RWPE1 (cell line): ENCODE results near the gene RFX2.

Source experiments
- CTCF ChIA-PET: fragments of 350-600 bp; sonication (Branson Sonifier 250); formaldehyde crosslinking; extraction: SDS; loops from one replicate; lab custom pipeline; 2021; lab: Yijun Ruan, JAX
- POLR2A ChIA-PET: fragments of 400-600 bp; formaldehyde crosslinking; extraction: SDS; loops from one replicate; lab custom pipeline; 2020; ENCODE audit warnings: antibody characterized with exemption; ENCODE audit not compliant: low non-redundant PET; lab: Yijun Ruan, JAX
- DNase-seq: peaks from one replicate; pipeline ENCODE4 v3.0.0; 2012; ENCODE audit warnings: low spot score
- H3K27ac ChIP-seq: fragments of 450-650 bp; 2 replicates; pipeline ENCODE4 v1.5.1; 2017
- TF ChIP-seq, protein P1 (sequence below): fragments of 450-650 bp; conservative IDR thresholded peaks from 2 replicates; pipeline ENCODE4 v1.5.1; 2017; ENCODE audit warnings: low read depth, mild to moderate bottlenecking

RFX2 gene

DNA sequence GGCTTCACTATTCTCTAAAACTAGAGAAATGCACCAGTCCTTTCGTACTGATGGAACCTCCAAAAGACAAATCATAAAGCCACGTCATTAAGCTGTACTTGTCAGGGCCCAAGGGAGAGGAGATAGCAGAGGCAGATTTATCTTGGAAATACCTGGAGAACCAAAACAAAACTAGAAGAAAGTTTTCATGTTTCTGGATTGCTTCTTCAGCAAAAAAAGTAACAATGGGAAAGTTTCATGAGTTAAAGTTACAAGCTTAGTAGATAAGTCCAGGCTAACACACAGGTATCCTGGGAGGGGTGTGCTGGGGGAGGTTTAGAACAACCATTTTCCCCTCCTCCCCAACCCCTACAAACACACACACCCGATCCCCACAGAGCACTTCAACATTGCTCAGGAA lies 154.0 kb downstream of the RFX2 start:
- ChIA-PET POLR2A (no interaction called here), CTCF (interaction anchor here (1.4 kb wide), 1 partner anchor 152 kb away, joined by 5 read pairs; no protein-coding TSS in a partner anchor)
- no peak for DNase-seq
- H3K27ac ChIP-seq: peak overlapping the region; percentile 22; the same call in 1 of the 2 replicates
- TF ChIP-seq, protein P1, sequence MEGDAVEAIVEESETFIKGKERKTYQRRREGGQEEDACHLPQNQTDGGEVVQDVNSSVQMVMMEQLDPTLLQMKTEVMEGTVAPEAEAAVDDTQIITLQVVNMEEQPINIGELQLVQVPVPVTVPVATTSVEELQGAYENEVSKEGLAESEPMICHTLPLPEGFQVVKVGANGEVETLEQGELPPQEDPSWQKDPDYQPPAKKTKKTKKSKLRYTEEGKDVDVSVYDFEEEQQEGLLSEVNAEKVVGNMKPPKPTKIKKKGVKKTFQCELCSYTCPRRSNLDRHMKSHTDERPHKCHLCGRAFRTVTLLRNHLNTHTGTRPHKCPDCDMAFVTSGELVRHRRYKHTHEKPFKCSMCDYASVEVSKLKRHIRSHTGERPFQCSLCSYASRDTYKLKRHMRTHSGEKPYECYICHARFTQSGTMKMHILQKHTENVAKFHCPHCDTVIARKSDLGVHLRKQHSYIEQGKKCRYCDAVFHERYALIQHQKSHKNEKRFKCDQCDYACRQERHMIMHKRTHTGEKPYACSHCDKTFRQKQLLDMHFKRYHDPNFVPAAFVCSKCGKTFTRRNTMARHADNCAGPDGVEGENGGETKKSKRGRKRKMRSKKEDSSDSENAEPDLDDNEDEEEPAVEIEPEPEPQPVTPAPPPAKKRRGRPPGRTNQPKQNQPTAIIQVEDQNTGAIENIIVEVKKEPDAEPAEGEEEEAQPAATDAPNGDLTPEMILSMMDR: no peak

DNA sequence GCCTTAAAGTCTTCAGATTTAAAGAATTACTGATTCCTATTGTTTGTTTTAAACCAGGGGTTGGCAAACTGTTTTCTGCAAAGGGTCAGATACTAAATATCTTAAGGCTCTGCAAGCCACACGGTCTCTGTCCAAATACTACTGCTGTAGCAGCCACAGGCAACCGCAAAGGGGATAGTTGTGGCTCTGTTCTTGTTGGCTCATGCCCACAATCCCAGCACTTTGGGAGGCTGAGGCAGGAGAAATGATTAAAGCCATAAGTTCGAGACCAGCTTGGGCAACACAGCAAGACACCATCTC lies 154.7 kb downstream of the RFX2 start:
- POLR2A ChIA-PET: no interaction called here
- TF ChIP-seq, protein P1: no peak
- CTCF ChIA-PET: interaction anchor here (1.4 kb wide), 1 partner anchor 151 kb away, joined by 5 read pairs; no protein-coding TSS in a partner anchor

DNA sequence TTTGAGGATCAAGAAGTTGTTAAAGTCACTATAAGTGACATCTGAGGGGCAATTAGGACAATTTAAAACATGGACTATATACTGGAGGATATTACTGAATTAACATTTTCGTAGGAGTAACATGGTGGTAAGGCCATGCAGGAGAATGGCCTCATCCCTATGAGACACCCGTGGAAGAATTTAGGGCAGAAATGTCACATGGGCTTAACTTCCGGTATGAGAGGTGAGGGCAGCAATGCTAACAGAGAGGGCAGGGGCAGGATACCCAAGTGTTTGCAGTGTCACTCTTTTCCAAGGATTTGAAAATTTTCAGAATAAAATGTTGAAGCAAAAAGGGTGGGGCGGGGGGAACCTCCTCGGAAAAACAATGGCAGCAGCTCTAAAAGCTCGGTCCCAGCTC lies 156.0 kb downstream of the RFX2 start:
- POLR2A ChIA-PET: no interaction called here
- no peak for DNase-seq
- TF ChIP-seq, protein P1: no peak
- H3K27ac ChIP-seq: no peak overlapping the region
- CTCF ChIA-PET: interaction anchor here (0.7 kb wide), 1 partner anchor 14 kb away, joined by 4 read pairs; no protein-coding TSS in a partner anchor

More for the DNA sequence above, 154.7 kb downstream of the RFX2 start:
- no peak for DNase-seq
- no peak overlapping the region for H3K27ac ChIP-seq

DNA sequence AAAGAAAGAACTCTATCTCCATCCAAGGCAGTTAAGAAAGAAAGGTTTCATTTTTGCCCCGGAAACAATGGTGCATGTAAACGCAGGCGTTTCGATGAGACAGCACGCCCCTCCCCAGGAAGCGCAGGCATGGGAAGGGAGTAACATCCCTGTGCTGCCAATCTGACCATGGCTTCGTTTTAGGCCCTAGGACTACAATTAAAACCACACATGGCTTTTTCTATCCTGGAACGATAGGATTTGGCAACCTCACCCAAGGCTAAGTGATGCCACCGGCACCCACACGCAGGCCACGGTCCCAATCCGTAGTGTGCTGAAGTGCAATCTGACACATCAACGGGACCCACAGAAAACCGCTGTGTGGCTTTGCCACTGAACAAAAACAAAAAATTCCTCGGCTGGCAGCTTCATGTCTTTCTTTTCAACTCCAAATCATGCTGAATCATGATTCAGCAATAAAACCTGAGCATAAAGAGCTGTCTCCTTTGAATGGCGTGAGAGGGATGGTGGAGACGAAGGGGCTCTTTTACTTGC lies 156.6 kb downstream of the RFX2 start:
- H3K27ac ChIP-seq: peak overlapping the region; percentile 49
- DNase-seq: no peak
- TF ChIP-seq, protein P1: no peak
- ChIA-PET CTCF (interaction anchor here (0.7 kb wide), 1 partner anchor 14 kb away, joined by 4 read pairs; no protein-coding TSS in a partner anchor), POLR2A (no interaction called here)

DNA sequence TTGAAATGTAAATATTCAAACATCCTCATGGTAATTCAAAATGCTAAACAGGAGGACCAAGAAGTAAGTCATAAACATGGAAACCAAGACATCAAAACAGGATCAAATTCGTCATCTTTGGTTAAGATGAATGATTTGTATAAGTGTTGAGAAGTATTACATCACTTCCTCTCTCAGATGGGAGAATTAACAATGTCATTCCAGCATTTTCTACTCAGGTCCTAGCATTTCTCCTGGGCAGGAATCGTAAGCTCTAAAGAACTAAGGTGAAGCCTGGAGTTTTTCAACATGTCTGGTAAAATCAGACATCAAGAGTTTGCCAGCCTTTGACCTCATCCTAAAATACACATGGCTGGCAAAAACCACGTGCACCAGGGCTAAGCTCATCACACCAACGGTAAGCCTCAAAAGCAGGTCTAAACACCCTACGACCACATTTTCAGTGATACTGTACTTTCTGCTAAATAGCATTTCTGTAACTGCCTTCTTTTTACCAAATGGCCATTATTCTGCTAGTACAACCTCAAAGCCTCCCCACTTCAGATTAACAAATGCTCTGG lies 157.2 kb downstream of the RFX2 start:
- no peak for DNase-seq
- ChIA-PET POLR2A (no interaction called here), CTCF (interaction anchor here (0.6 kb wide), 1 partner anchor 149 kb away, joined by 3 read pairs; no protein-coding TSS in a partner anchor)
- H3K27ac ChIP-seq: peak overlapping the region; percentile 24; the same call in 1 of the 2 replicates
- TF ChIP-seq, protein P1: no peak

DNA sequence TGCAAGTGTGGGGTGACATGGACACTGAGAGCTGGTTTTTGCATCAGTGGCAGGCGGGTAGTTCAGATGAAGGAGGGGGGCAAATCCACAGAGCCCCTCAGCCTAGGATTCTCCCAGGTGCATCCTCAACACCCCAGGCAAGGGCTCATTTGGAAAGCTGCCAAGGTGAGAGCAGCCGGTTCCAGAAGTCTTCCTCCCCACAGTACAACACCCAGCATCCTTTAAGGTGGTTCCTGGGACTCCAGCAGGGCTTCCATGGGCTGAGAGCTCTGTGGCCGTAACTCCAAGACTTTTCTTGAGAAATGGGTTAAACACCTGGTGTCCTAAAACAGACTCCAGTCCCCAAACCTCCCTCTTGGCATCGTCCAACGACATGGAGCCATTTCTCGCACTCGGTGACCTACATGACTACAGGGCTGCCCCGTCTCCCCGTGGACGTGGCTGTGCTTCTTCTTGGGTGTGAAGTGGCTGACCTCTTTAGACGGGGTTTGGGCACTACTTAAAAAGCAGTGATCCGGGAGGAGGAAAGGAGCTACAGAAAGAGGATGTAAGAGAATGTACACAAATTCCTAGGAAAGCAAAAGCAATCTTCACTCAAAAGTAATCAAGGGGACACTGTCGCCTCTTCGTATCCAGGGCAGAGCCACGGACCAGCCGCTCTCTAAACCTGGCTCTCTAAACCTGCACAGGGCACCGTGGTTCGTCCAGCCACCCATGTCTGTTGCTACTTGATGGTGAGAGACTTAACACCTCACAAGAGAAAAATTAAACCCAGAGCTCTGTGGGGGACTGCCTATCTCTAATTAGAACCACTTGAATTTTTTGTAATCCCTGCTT lies 157.9 kb downstream of the RFX2 start:
- H3K27ac ChIP-seq: peak overlapping the region; percentile 24
- DNase-seq: no peak
- TF ChIP-seq, protein P1: no peak
- ChIA-PET CTCF (interaction anchor here (0.6 kb wide), 2 partner anchors 14 to 148 kb away, joined by 3 to 4 read pairs; no protein-coding TSS in a partner anchor), POLR2A (no interaction called here)
